HUES6 (cell line): ENCODE results near the gene ITGB7.

ENCODE experiments used
- H3K27ac ChIP-seq: 2 replicates; pipeline ENCODE4 v1.7.0; 2013; ENCODE audit warnings: low read depth, mild to moderate bottlenecking, low read length, inconsistent platforms
- H3K27me3 ChIP-seq: 2 replicates; pipeline ENCODE4 v1.6.1; 2013; ENCODE audit warnings: low read length; ENCODE audit not compliant: control insufficient read depth, insufficient read depth
- H3K36me3 ChIP-seq: 2 replicates; pipeline ENCODE4 v1.6.1; 2013; ENCODE audit warnings: low read length; ENCODE audit not compliant: control insufficient read depth, insufficient read depth
- H3K4me1 ChIP-seq: 2 replicates; pipeline ENCODE4 v1.6.1; 2013; ENCODE audit warnings: low read length; ENCODE audit not compliant: control insufficient read depth, insufficient read depth
- H3K4me3 ChIP-seq: 2 replicates; pipeline ENCODE4 v1.5.1; 2013; ENCODE audit warnings: low read depth, low read length
- H3K9ac ChIP-seq: one replicate; pipeline ENCODE4 v1.6.1; 2013; ENCODE audit warnings: mild to moderate bottlenecking, low read length
- H3K9me3 ChIP-seq: 2 replicates; pipeline ENCODE4 v1.6.1; 2013; ENCODE audit warnings: low read depth, low read length; ENCODE audit not compliant: control insufficient read depth, insufficient read depth

The ITGB7 gene, protein sequence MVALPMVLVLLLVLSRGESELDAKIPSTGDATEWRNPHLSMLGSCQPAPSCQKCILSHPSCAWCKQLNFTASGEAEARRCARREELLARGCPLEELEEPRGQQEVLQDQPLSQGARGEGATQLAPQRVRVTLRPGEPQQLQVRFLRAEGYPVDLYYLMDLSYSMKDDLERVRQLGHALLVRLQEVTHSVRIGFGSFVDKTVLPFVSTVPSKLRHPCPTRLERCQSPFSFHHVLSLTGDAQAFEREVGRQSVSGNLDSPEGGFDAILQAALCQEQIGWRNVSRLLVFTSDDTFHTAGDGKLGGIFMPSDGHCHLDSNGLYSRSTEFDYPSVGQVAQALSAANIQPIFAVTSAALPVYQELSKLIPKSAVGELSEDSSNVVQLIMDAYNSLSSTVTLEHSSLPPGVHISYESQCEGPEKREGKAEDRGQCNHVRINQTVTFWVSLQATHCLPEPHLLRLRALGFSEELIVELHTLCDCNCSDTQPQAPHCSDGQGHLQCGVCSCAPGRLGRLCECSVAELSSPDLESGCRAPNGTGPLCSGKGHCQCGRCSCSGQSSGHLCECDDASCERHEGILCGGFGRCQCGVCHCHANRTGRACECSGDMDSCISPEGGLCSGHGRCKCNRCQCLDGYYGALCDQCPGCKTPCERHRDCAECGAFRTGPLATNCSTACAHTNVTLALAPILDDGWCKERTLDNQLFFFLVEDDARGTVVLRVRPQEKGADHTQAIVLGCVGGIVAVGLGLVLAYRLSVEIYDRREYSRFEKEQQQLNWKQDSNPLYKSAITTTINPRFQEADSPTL

DNA sequence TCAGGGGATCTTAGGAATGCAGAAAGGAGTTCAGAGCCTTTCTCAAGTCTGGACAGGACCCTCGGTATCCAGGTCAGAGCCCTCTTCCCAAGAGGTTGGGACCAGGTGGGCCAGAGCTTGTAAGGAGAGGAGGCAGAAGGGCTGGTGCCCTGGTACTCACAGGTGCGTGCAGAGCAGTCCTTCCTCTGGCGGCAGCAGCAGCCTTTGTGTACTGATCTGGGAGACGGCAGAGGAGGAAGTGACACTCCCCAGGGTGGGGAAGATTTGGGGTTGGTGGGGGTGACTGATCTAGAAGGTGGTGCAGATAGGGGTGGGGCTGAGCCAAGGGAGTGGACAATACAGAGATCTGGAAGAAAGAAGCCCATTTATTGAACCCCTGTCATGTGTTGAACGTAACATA, at the start of gene ITGB7:
TSS of gene ITGB7 (minus strand) at position 210 of the 400 bp plus-strand sequence. CDS start 6,808 bp downstream, outside the sequence.
- Histone ChIP-seq H3K9ac (no peak within 1 kb of the TSS), H3K4me1 (no peaks in the 10 kb centered on the region), H3K27ac (no peak within 1 kb of the TSS), H3K27me3 (no peaks in the 10 kb centered on the region; the same call in 1 of the 2 replicates), H3K4me3 (no peak within 1 kb of the TSS), H3K9me3 (no peaks in the 10 kb centered on the region), H3K36me3 (peaks cover 17% of the 10 kb centered on the region)

DNA sequence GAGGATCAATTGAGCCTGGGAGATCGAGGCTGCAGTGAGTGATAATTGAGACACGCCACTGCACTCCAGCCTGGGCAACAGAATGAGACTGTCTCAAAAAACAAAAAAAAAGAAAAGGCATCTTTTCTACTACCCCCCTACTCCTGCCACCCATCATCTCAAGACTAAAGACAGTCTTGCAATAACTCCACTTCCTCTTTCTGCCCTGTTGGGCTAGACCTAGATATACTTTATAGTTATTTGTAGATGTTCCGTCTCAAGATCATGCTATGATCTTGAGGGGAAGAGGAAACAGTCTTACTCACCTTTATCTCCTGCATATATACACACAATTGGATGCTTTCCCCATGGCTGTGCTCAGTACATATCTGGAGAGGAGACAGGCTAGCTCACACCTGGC, 48.9 kb upstream of the ITGB7 start:
- Histone ChIP-seq H3K36me3 (peaks cover 6% of the 10 kb centered on the region; the same call in 1 of the 2 replicates), H3K27me3 (no peaks in the 10 kb centered on the region), H3K4me3 (no peak overlapping the region), H3K27ac (no peak overlapping the region), H3K9me3 (no peaks in the 10 kb centered on the region), H3K9ac (no peak overlapping the region), H3K4me1 (peaks cover 10% of the 10 kb centered on the region; the same call in 1 of the 2 replicates)

GRCh38 chr12:53254816-53255545, 47.9 kb upstream of the ITGB7 start:
- Histone ChIP-seq H3K4me3 (no peak overlapping the region), H3K9ac (no peak overlapping the region), H3K27me3 (no peaks in the 10 kb centered on the region), H3K9me3 (no peaks in the 10 kb centered on the region), H3K36me3 (peaks cover 6% of the 10 kb centered on the region; the same call in 1 of the 2 replicates), H3K4me1 (peaks cover 12% of the 10 kb centered on the region; the same call in 1 of the 2 replicates), H3K27ac (no peak overlapping the region)

DNA sequence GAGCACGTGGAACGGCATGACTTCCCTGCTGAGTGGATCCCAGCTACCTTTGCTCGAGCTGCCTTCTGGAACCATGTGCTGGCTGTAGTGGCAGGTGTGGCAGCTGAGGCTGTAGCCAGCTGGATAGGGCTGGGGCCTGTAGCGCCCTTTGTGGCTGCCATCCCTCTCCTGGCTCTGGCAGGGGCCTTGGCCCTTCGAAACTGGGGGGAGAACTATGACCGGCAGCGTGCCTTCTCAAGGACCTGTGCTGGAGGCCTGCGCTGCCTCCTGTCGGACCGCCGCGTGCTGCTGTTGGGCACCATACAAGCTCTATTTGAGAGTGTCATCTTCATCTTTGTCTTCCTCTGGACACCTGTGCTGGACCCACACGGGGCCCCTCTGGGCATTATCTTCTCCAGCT, 46.2 kb upstream of the ITGB7 start:
- no peak overlapping the region for H3K27ac ChIP-seq
- H3K36me3 ChIP-seq, result peaks cover 6% of the 10 kb centered on the region; the same call in 1 of the 2 replicates
- H3K9ac ChIP-seq, result no peak overlapping the region
- H3K4me1 ChIP-seq, result peaks cover 12% of the 10 kb centered on the region; the same call in 1 of the 2 replicates
- H3K27me3 ChIP-seq, result no peaks in the 10 kb centered on the region
- H3K9me3 ChIP-seq, result no peaks in the 10 kb centered on the region
- H3K4me3 ChIP-seq, result peak overlapping the region; percentile 99; the same call in 1 of the 2 replicates

DNA sequence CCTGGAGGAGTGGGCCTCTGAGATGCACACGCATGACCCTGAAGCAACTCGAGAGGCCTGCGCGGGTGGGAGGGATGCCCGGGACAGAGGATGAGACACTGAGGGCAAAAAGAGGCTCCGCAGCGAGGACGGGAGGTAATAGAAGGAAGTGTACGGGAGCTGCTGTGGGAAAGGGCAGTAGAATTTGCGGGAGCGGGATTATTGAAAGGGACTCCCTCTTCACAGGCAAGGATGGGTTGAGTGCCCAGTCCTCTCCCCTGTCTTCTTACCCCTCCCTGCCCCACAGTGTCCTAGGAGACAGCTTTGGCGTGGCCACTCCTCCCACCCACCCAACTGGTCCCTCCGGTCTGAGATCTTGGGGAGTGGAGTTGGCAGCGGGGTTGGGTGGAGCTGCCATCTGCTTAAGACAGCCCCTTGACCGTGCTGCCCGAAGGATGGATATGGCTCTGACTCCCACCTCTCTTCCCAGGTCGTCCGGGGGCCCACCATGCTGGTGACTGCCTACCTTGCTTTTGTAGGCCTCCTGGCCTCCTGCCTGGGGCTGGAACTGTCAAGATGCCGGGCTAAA, 45.4 kb upstream of the ITGB7 start:
- Histone ChIP-seq H3K4me3 (peak overlapping the region; percentile 99), H3K9ac (peak overlapping the region; percentile 85), H3K4me1 (peaks cover 12% of the 10 kb centered on the region; the same call in 1 of the 2 replicates), H3K9me3 (no peaks in the 10 kb centered on the region), H3K36me3 (peaks cover 6% of the 10 kb centered on the region; the same call in 1 of the 2 replicates), H3K27ac (peak overlapping the region; percentile 37; the same call in 1 of the 2 replicates), H3K27me3 (no peaks in the 10 kb centered on the region)

- H3K9ac ChIP-seq, result peak overlapping the region; percentile 85
- H3K36me3 ChIP-seq, result peaks cover 6% of the 10 kb centered on the region; the same call in 1 of the 2 replicates
- H3K4me1 ChIP-seq, result peaks cover 12% of the 10 kb centered on the region; the same call in 1 of the 2 replicates
- H3K9me3 ChIP-seq, result no peaks in the 10 kb centered on the region
- no peaks in the 10 kb centered on the region for H3K27me3 ChIP-seq
- H3K27ac ChIP-seq, result peak overlapping the region; percentile 37; the same call in 1 of the 2 replicates
- peak overlapping the region; percentile 99 for H3K4me3 ChIP-seq
These were observed 44.7 kb upstream of the ITGB7 start for GRCh38 chr12:53251477-53252348.

DNA sequence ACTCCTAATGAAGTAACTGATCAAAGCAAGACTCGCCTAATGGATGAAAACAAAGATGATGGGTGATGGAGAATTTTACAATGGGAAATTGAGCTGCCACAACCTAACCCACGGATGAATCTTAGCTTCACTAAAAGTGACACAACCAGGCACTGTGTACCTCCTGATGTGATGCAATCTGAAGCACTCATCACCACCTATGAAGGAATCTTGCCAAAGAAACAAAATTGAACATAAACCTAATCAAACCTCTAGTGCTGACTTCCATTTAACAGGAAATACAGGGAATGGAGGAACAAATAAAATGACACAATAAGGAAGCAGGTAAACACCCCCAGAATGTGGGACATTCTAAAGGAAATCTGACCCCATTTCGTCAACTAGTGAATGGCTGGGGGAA, 38.2 kb upstream of the ITGB7 start:
- H3K4me1 ChIP-seq, result peaks cover 23% of the 10 kb centered on the region
- no peak overlapping the region for H3K9ac ChIP-seq
- no peak overlapping the region for H3K27ac ChIP-seq
- no peaks in the 10 kb centered on the region for H3K36me3 ChIP-seq
- H3K9me3 ChIP-seq, result no peaks in the 10 kb centered on the region
- H3K4me3 ChIP-seq, result no peak overlapping the region
- no peaks in the 10 kb centered on the region for H3K27me3 ChIP-seq

DNA sequence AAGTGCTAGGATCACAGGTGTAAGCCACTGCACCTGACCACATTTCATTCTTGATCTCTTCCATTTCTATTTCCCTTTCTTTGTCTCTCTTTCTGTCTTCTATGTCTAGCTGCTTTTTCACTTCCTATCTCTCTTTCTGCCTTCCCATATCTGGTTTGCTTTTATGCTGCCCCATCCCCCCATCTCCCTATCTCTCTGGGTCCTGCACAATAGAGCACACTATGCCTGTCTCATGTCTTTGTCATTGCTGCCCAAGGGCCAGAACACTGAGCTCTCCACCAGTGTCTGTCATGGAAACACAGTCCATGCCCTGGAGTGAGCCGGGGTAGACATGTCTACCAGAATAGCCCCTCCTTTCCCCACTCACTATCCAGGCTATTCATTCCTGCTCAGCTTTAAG, 37.3 kb upstream of the ITGB7 start:
- H3K4me3 ChIP-seq, result no peak overlapping the region
- peaks cover 23% of the 10 kb centered on the region for H3K4me1 ChIP-seq
- no peaks in the 10 kb centered on the region for H3K9me3 ChIP-seq
- no peak overlapping the region for H3K27ac ChIP-seq
- no peak overlapping the region for H3K9ac ChIP-seq
- H3K27me3 ChIP-seq, result no peaks in the 10 kb centered on the region
- no peaks in the 10 kb centered on the region for H3K36me3 ChIP-seq

GRCh38 chr12:53241623-53242412, 34.8 kb upstream of the ITGB7 start:
- Histone ChIP-seq H3K27ac (no peak overlapping the region), H3K9ac (no peak overlapping the region), H3K4me3 (no peak overlapping the region)

More at GRCh38 chr12:53241623-53242412, 34.8 kb upstream of the ITGB7 start:
- no peaks in the 10 kb centered on the region for H3K9me3 ChIP-seq
- H3K27me3 ChIP-seq, result no peaks in the 10 kb centered on the region
- H3K4me1 ChIP-seq, result peaks cover 23% of the 10 kb centered on the region
- no peaks in the 10 kb centered on the region for H3K36me3 ChIP-seq
